GM23338 (cell line): Measurements from ENCODE around the gene MICALL2. TPM values are rescaled to one million over a fixed set of nuclear protein-coding genes. Genes with fewer than 3 reads are reported as not detected.

Experiments
- ATAC-seq: fragments of 200-7000 bp; cut with Tn5 transposase; 3 replicates; pipeline ENCODE4 v1.9.1; 2020
- DNase-seq: peaks from one replicate; pipeline ENCODE4 v3.0.0-alpha.2; 2015; ENCODE audit warnings: low spot score
- H2AFZ ChIP-seq: fragments of 200-600 bp; sonication (generic); 2 replicates; pipeline ENCODE4 v1.8.0; 2016; ENCODE audit warnings: antibody characterized with exemption, mild to moderate bottlenecking, moderate library complexity
- H3F3A ChIP-seq: fragments of 200-600 bp; sonication (generic); replicated peaks from 2 replicates; pipeline ENCODE4 v1.8.0; 2017; ENCODE audit warnings: antibody characterized with exemption, mixed run types, low read depth
- H3K27ac ChIP-seq: fragments of 200-600 bp; sonication (generic); 2 replicates; pipeline ENCODE4 v1.6.1; 2016; ENCODE audit warnings: low read depth
- H3K27me3 ChIP-seq: fragments of 200-600 bp; sonication (generic); 2 replicates; pipeline ENCODE4 v1.8.0; 2016; ENCODE audit warnings: mild to moderate bottlenecking, mixed run types, moderate library complexity; ENCODE audit not compliant: insufficient read depth
- H3K36me3 ChIP-seq: fragments of 200-600 bp; sonication (generic); 2 replicates; pipeline ENCODE4 v1.8.0; 2016; ENCODE audit warnings: mild to moderate bottlenecking; ENCODE audit not compliant: insufficient read depth
- H3K4me1 ChIP-seq: fragments of 200-600 bp; sonication (generic); 2 replicates; pipeline ENCODE4 v1.8.0; 2016; ENCODE audit warnings: mild to moderate bottlenecking, moderate library complexity; ENCODE audit not compliant: insufficient read depth
- H3K4me2 ChIP-seq: fragments of 200-600 bp; sonication (generic); 2 replicates; pipeline ENCODE4 v1.7.1; 2017; ENCODE audit warnings: mixed run types
- H3K4me3 ChIP-seq: fragments of 200-600 bp; sonication (generic); 2 replicates; pipeline ENCODE4 v1.6.1; 2016; ENCODE audit warnings: mixed run types
- H3K79me2 ChIP-seq: fragments of 200-600 bp; sonication (generic); replicated peaks from 2 replicates; pipeline ENCODE4 v1.8.0; 2017; ENCODE audit warnings: mild to moderate bottlenecking; ENCODE audit not compliant: insufficient read depth
- H3K9me2 ChIP-seq: fragments of 200-600 bp; sonication (generic); 2 replicates; pipeline ENCODE4 v1.8.0; 2017; ENCODE audit not compliant: insufficient read depth
- H4K20me1 ChIP-seq: fragments of 200-600 bp; sonication (generic); replicated peaks from 2 replicates; pipeline ENCODE4 v1.8.0; 2017; ENCODE audit warnings: mild to moderate bottlenecking; ENCODE audit not compliant: insufficient read depth
- H3K27ac Mint-ChIP-seq: 2 replicates; pipeline ENCODE4 v1.8.0; 2020; ENCODE audit warnings: inconsistent platforms, mild to moderate bottlenecking, moderate library complexity, mixed read lengths
- H3K27me3 Mint-ChIP-seq: 3 replicates; pipeline ENCODE4 v1.8.0; 2022; ENCODE audit warnings: low read depth, mild to moderate bottlenecking, moderate library complexity, mixed read lengths, inconsistent platforms; ENCODE audit not compliant: insufficient read depth, poor library complexity
- H3K36me3 Mint-ChIP-seq: 3 replicates; pipeline ENCODE4 v1.8.0; 2021; ENCODE audit warnings: low read depth, mild to moderate bottlenecking, inconsistent platforms, moderate library complexity, mixed read lengths
- H3K4me1 Mint-ChIP-seq: 3 replicates; pipeline ENCODE4 v1.8.0; 2020; ENCODE audit warnings: mild to moderate bottlenecking, inconsistent platforms, mixed read lengths
- H3K4me3 Mint-ChIP-seq: 3 replicates; pipeline ENCODE4 v1.8.0; 2021; ENCODE audit warnings: moderate library complexity, mild to moderate bottlenecking, inconsistent platforms, mixed read lengths
- H3K9me3 Mint-ChIP-seq: 3 replicates; pipeline ENCODE4 v1.8.0; 2020; ENCODE audit warnings: moderate library complexity, mild to moderate bottlenecking, inconsistent platforms, mixed read lengths
- CTCF ChIP-seq, 2 experiments: fragments of 200-600 bp in 1 of 2; sonication (generic) in 1 of 2; conservative IDR thresholded peaks; 2 replicates each; pipeline versions ENCODE4 v1.5.1 to v1.6.1; 2016 to 2017; ENCODE audit warnings: antibody characterized with exemption in 2 of 2, low read depth in 2 of 2, mild to moderate bottlenecking in 2 of 2, moderate library complexity in 1 of 2
- JUNB ChIP-seq: IDR thresholded peaks from one replicate; pipeline ENCODE4 v1.6.1; 2016; ENCODE audit warnings: antibody characterized with exemption; ENCODE audit not compliant: unreplicated experiment
- ZNF114 ChIP-seq: fragments of 250-450 bp; sonication (Bioruptor Pico); IDR thresholded peaks from 2 replicates; pipeline ENCODE4 v1.5.0; 2020; ENCODE audit warnings: mild to moderate bottlenecking, moderate library complexity
- polyA plus RNA-seq: library from polyadenylated mRNA; unstranded; fragments of >200 nt; fragmentation: Nextera tagmentation; extraction: Ambion mirVana; gene quantifications from 2 replicates; pipeline ENCODE4 v1.2.1, GENCODE V29; 2016
- total RNA-seq: library from RNA; depleted of rRNA; stranded (reverse); fragments of >200 nt; shearing (Covaris generic); gene quantifications from 2 replicates; pipeline ENCODE4 v1.2.3, GENCODE V29; 2014
- TF ChIP-seq, protein P1 (sequence below): fragments of 250-450 bp; sonication (Bioruptor Pico); IDR thresholded peaks from 2 replicates; pipeline ENCODE4 v1.5.0; 2020; ENCODE audit warnings: mild to moderate bottlenecking, moderate library complexity

Gene MICALL2
- total and polyA plus RNA-seq, 2 experiments from 2014 or later = 7.0 to 13.0 TPM

DNA sequence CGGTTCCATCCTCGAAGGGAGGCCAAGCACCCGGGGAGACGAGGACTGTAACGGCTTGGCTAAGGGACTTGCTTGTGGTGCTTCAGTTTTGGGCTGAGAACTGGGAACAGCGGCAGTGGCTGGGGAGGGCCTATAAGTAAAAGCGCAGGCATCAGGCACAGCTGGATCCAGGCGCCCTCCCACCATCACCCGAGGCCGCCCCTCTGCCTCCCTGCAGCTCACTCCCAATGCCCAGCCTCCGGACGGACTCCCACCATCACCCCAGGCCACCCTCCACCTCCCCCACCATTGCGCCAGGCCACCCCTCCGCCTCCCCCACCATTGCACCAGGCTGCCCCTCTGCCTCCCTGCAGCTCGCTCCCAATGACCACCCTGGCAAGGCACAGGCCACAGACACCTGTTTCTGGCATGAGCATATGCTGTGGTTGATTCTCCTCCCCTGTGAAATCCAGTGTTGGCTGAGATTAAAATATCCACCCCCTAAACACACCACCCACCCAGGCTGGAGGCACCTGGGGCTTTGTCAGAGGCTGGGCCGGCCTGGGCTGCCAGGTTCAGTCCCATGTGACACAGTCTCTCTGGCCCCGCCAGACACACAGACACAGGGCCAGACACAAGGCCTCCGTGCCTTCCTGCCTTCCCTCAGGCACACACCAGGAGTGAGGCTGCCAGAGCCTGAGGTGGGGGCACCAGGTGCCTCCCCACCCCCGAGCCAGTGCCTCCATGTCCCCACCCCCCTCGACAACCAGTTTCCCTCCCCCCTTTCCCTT lies 16.7 kb downstream of the MICALL2 start (continued):
- TF ChIP-seq, protein P1, sequence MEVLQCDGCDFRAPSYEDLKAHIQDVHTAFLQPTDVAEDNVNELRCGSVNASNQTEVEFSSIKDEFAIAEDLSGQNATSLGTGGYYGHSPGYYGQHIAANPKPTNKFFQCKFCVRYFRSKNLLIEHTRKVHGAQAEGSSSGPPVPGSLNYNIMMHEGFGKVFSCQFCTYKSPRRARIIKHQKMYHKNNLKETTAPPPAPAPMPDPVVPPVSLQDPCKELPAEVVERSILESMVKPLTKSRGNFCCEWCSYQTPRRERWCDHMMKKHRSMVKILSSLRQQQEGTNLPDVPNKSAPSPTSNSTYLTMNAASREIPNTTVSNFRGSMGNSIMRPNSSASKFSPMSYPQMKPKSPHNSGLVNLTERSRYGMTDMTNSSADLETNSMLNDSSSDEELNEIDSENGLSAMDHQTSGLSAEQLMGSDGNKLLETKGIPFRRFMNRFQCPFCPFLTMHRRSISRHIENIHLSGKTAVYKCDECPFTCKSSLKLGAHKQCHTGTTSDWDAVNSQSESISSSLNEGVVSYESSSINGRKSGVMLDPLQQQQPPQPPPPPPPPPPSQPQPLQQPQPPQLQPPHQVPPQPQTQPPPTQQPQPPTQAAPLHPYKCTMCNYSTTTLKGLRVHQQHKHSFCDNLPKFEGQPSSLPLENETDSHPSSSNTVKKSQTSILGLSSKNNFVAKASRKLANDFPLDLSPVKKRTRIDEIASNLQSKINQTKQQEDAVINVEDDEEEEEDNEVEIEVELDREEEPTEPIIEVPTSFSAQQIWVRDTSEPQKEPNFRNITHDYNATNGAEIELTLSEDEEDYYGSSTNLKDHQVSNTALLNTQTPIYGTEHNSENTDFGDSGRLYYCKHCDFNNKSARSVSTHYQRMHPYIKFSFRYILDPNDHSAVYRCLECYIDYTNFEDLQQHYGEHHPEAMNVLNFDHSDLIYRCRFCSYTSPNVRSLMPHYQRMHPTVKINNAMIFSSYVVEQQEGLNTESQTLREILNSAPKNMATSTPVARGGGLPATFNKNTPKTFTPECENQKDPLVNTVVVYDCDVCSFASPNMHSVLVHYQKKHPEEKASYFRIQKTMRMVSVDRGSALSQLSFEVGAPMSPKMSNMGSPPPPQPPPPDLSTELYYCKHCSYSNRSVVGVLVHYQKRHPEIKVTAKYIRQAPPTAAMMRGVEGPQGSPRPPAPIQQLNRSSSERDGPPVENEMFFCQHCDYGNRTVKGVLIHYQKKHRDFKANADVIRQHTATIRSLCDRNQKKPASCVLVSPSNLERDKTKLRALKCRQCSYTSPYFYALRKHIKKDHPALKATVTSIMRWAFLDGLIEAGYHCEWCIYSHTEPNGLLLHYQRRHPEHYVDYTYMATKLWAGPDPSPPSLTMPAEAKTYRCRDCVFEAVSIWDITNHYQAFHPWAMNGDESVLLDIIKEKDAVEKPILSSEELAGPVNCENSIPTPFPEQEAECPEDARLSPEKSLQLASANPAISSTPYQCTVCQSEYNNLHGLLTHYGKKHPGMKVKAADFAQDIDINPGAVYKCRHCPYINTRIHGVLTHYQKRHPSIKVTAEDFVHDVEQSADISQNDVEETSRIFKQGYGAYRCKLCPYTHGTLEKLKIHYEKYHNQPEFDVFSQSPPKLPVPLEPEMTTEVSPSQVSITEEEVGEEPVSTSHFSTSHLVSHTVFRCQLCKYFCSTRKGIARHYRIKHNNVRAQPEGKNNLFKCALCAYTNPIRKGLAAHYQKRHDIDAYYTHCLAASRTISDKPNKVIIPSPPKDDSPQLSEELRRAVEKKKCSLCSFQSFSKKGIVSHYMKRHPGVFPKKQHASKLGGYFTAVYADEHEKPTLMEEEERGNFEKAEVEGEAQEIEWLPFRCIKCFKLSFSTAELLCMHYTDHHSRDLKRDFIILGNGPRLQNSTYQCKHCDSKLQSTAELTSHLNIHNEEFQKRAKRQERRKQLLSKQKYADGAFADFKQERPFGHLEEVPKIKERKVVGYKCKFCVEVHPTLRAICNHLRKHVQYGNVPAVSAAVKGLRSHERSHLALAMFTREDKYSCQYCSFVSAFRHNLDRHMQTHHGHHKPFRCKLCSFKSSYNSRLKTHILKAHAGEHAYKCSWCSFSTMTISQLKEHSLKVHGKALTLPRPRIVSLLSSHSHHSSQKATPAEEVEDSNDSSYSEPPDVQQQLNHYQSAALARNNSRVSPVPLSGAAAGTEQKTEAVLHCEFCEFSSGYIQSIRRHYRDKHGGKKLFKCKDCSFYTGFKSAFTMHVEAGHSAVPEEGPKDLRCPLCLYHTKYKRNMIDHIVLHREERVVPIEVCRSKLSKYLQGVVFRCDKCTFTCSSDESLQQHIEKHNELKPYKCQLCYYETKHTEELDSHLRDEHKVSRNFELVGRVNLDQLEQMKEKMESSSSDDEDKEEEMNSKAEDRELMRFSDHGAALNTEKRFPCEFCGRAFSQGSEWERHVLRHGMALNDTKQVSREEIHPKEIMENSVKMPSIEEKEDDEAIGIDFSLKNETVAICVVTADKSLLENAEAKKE (CRISPR knock-in tag) = no peak
- no peak for TF ChIP-seq JUNB

GRCh38 chr7:1441615-1442354 lies 17.5 kb downstream of the MICALL2 start:
- DNase-seq (no peak), ATAC-seq (no peak)
- no peak overlapping the region for H3K4me3 ChIP-seq
- H4K20me1 ChIP-seq = no peaks in the 10 kb centered on the region
- H3K36me3 ChIP-seq = no peaks in the 10 kb centered on the region
- H3K4me1 ChIP-seq = no peaks in the 10 kb centered on the region
- peaks cover 4% of the 10 kb centered on the region for H3K27me3 Mint-ChIP-seq
- H3K27me3 ChIP-seq = no peaks in the 10 kb centered on the region
- H3K9me3 Mint-ChIP-seq = no peaks in the 10 kb centered on the region; the same call in 1 of the 3 replicates
- H3K27ac Mint-ChIP-seq = no peak overlapping the region
- no peak overlapping the region for H3K4me2 ChIP-seq
- no peak overlapping the region for H2AFZ ChIP-seq
- H3K9me2 ChIP-seq = no peaks in the 10 kb centered on the region
- no peaks in the 10 kb centered on the region for H3K36me3 Mint-ChIP-seq
- peaks cover 2% of the 10 kb centered on the region; the same call in 1 of the 3 replicates for H3K4me1 Mint-ChIP-seq
- no peak overlapping the region for H3K4me3 Mint-ChIP-seq
- H3K79me2 ChIP-seq = no peaks in the 10 kb centered on the region
- H3F3A ChIP-seq = peaks cover 7% of the 10 kb centered on the region; the same call in 1 of the 2 replicates
- H3K27ac ChIP-seq = no peak overlapping the region
- TF ChIP-seq, protein P1 (CRISPR knock-in tag) = no peak
- TF ChIP-seq CTCF (conservative IDR thresholded peaks at IDR 0.05; ENCODE audit: low read depth in 2 of 2) (no peak; a peak in 1 of 4 replicates), JUNB (no peak), ZNF114 (CRISPR knock-in tag) (no peak)
